GM06990 (cell line): Measurements from ENCODE around the gene SLC8A2.

Experiments used
- DNase-seq: peaks from one replicate; pipeline ENCODE4 v3.0.0-alpha.2; 2011; ENCODE audit not compliant: insufficient read length; ENCODE audit errors: extremely low read depth
- H3K27me3 ChIP-seq: replicated peaks from 2 replicates; pipeline ENCODE4 v1.6.0; 2011; ENCODE audit warnings: low read length; ENCODE audit not compliant: control insufficient read depth, insufficient read depth
- H3K36me3 ChIP-seq: 2 replicates; pipeline ENCODE4 v1.5.1; 2011; ENCODE audit warnings: low read length; ENCODE audit not compliant: control insufficient read depth, insufficient read depth
- H3K4me3 ChIP-seq: replicated peaks from 2 replicates; pipeline ENCODE4 v1.5.1; 2011; ENCODE audit warnings: low read depth, mild to moderate bottlenecking, control low read depth, low read length
- CTCF ChIP-seq: IDR thresholded peaks from 2 replicates; pipeline ENCODE4 v1.5.1; 2011; ENCODE audit warnings: low read length, control low read depth, mild to moderate bottlenecking, inconsistent platforms; ENCODE audit not compliant: insufficient read depth, poor library complexity, severe bottlenecking

Gene SLC8A2

GRCh38 chr19:47422417-47423163 is 49.1 kb downstream of the SLC8A2 start:
- Histone ChIP-seq H3K27me3 (peaks cover 7% of the 10 kb centered on the region; the same call in 1 of the 2 replicates), H3K4me3 (no peak overlapping the region), H3K36me3 (no peaks in the 10 kb centered on the region)
- no peak for TF ChIP-seq CTCF
- DNase-seq: no peak

- DNase-seq: no peak
- peaks cover 10% of the 10 kb centered on the region; the same call in 1 of the 2 replicates for H3K27me3 ChIP-seq
- no peaks in the 10 kb centered on the region for H3K36me3 ChIP-seq
- no peak overlapping the region for H3K4me3 ChIP-seq
- no peak for TF ChIP-seq CTCF
These were observed 49.8 kb downstream of the SLC8A2 start for GRCh38 chr19:47421844-47422395.

- DNase-seq: no peak
- no peak for TF ChIP-seq CTCF
- no peak overlapping the region for H3K4me3 ChIP-seq
- H3K36me3 ChIP-seq: no peaks in the 10 kb centered on the region
- peaks cover 10% of the 10 kb centered on the region; the same call in 1 of the 2 replicates for H3K27me3 ChIP-seq
These were observed 50.4 kb downstream of the SLC8A2 start for GRCh38 chr19:47421244-47421786.

- no peak overlapping the region for H3K4me3 ChIP-seq
- peaks cover 16% of the 10 kb centered on the region for H3K27me3 ChIP-seq
These were observed 51.9 kb downstream of the SLC8A2 start for GRCh38 chr19:47419789-47420188.

GRCh38 chr19:47419030-47419783 is 52.5 kb downstream of the SLC8A2 start, which contains the start of gene MEIS3:
TSS of gene MEIS3 (minus strand) at chr19:47419527. CDS start at chr19:47419081, 446 bp downstream.
- H3K27me3 ChIP-seq: peaks cover 16% of the 10 kb centered on the region
- H3K36me3 ChIP-seq: no peaks in the 10 kb centered on the region
- no peak for TF ChIP-seq CTCF
- H3K4me3 ChIP-seq: no peak within 1 kb of the TSS
- no peak for DNase-seq

More at GRCh38 chr19:47419789-47420188, 51.9 kb downstream of the SLC8A2 start:
- TF ChIP-seq CTCF: no peak
- no peaks in the 10 kb centered on the region for H3K36me3 ChIP-seq
- no peak for DNase-seq
